ENCODE results near the gene PARP11. TPM values are rescaled to one million over a fixed set of nuclear protein-coding genes. Genes with fewer than 3 reads are reported as not detected.

The PARP11 gene
- total and polyA plus RNA-seq, 2 of the 8 experiments (the other 6 are each of a cell fraction or from before 2014, with no cell fraction given) = 4.2 to 13.3 TPM

DNA sequence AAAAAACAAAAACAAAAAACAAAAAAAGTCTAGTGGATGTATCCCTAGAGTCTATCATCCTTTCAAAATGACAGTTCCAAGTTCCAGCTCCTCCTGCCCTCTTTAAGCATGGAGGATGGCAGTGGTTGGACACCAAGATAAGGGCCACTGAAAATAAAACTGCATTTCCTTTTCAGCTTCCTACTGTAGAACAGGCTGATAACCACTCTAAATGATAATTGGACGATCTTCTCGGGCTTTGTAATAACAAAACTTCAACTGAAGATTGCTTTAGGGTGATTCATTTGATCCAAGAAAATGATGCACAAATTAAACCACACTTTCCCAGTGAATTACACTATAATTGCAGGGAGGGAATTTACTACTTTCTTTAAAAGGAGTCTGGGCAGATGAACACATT lies 78.1 kb downstream of the PARP11 start:
- H3K27me3 ChIP-seq (replicated peaks in 1 of 4; ENCODE audit: control insufficient read depth in 3 of 4, extremely low read depth in 1 of 4, insufficient read depth in 3 of 4, low read length in 3 of 4) = no peaks in the 10 kb centered on the region
- no peak overlapping the region for H3K14ac ChIP-seq (ENCODE audit: insufficient read length)
- H4K5ac ChIP-seq (ENCODE audit: insufficient read length, low read depth, low read length) = no peak overlapping the region
- FAIRE-seq (no peak), DNase-seq (ENCODE audit: low read depth in 1 of 2, low spot score in 2 of 2) (no peak)
- no peak overlapping the region for H3K23ac ChIP-seq (ENCODE audit: insufficient read length)
- no peak overlapping the region for H3K4me2 ChIP-seq (ENCODE audit: insufficient read depth in 1 of 2, low read depth in 2 of 2, low read length in 2 of 2)
- H3K4me3 ChIP-seq (ENCODE audit: extremely low read depth in 1 of 4, insufficient read depth in 2 of 4, low read depth in 3 of 4, low read length in 4 of 4) = no peak overlapping the region
- no peak overlapping the region for H3K18ac ChIP-seq (ENCODE audit: extremely low read depth, low read length)
- 95% methylated on average over 2 of the region's 2 CpGs; no CpG with 5 or more reads in 1 of the 2 experiments for WGBS, 2 experiments (ENCODE audit: extremely low coverage in 1 of 2, insufficient coverage in 1 of 2, insufficient read length in 1 of 2, insufficient replicate concordance in 2 of 2, low coverage in 1 of 2, low lambda C conversion rate in 2 of 2, missing lambda C conversion rate in 1 of 2)
- CTCF ChIA-PET (ENCODE audit: partially characterized antibody) = interaction anchor here (0.5 to 2.0 kb wide), 10 partner anchors 9 to 662 kb away, joined by 3 to 10 read pairs (median 4); no protein-coding TSS in a partner anchor
- H2BK5ac ChIP-seq (ENCODE audit: low read depth, low read length) = no peak overlapping the region
- no peak overlapping the region for H4K91ac ChIP-seq (replicated peaks; ENCODE audit: insufficient read length, low read length)
- TF ChIP-seq CTBP2 (IDR thresholded peaks at IDR 0.05; ENCODE audit: borderline replicate concordance, insufficient read depth, insufficient read length, low read length) = no peak
- no peak for TF ChIP-seq SIN3A (conservative IDR thresholded peaks at IDR 0.05 in 1 of 2, IDR thresholded peaks at IDR 0.05 in 1 of 2; ENCODE audit: low read depth in 1 of 2, low read length in 2 of 2)
- no peak for TF ChIP-seq CBX8 (IDR thresholded peaks at IDR 0.05; ENCODE audit: borderline replicate concordance, low read depth, low read length)
- TF ChIP-seq, protein P1, sequence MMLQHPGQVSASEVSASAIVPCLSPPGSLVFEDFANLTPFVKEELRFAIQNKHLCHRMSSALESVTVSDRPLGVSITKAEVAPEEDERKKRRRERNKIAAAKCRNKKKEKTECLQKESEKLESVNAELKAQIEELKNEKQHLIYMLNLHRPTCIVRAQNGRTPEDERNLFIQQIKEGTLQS (IDR thresholded peaks at IDR 0.05; ENCODE audit: insufficient read depth, low read depth, low read length) = no peak
- no peak for TF ChIP-seq MAX (IDR thresholded peaks at IDR 0.05)
- TF ChIP-seq CHD1 (IDR thresholded peaks at IDR 0.05; ENCODE audit: low read depth, low read length) = no peak
- TF ChIP-seq SIRT6 (IDR thresholded peaks at IDR 0.05; ENCODE audit: low read length) = no peak
- H3K23me2 ChIP-seq (ENCODE audit: low read depth, low read length) = no peaks in the 10 kb centered on the region
- POLR2A ChIA-PET (ENCODE audit: partially characterized antibody) = interaction anchor here (0.8 kb wide), 1 partner anchor 18 kb away, joined by 3 read pairs; no protein-coding TSS in a partner anchor
- no peak overlapping the region for H2BK20ac ChIP-seq (ENCODE audit: low read length)
- H3K79me2 ChIP-seq (ENCODE audit: control insufficient read depth in 1 of 2, insufficient read depth in 2 of 2, low read length in 2 of 2) = no peaks in the 10 kb centered on the region
- H3K56ac ChIP-seq (replicated peaks; ENCODE audit: insufficient read length, low read depth, low read length) = no peak overlapping the region
- H2AFZ ChIP-seq (ENCODE audit: low read length) = no peak overlapping the region
- H2AK5ac ChIP-seq (ENCODE audit: low read depth, low read length) = no peak overlapping the region
- no peaks in the 10 kb centered on the region for H4K20me1 ChIP-seq (replicated peaks in 1 of 2; ENCODE audit: control insufficient read depth in 1 of 2, insufficient read depth in 2 of 2, low read length in 2 of 2)
- peaks cover 0 to 3% of the 10 kb centered on the region in 2 experiments; a peak in 1 of 4 replicates for H3K9me3 ChIP-seq (ENCODE audit: insufficient read depth in 2 of 2, low read depth in 1 of 2, low read length in 1 of 2)
- no peak overlapping the region for H3K27ac ChIP-seq (ENCODE audit: low read depth, low read length)
- H4K8ac ChIP-seq (ENCODE audit: extremely low read depth, insufficient read depth, low read length) = no peak overlapping the region
- peaks cover 0 to 7% (median 2%) of the 10 kb centered on the region in 4 experiments; a peak in 2 of 7 replicates for H3K4me1 ChIP-seq (replicated peaks in 1 of 4; ENCODE audit: control insufficient read depth in 3 of 4, insufficient read depth in 4 of 4, low read length in 3 of 4)
- H2BK120ac ChIP-seq (replicated peaks; ENCODE audit: low read depth, low read length) = no peak overlapping the region
- H2BK15ac ChIP-seq (ENCODE audit: low read length) = no peak overlapping the region
- H3K79me1 ChIP-seq (ENCODE audit: low read depth, low read length) = no peaks in the 10 kb centered on the region
- H2BK12ac ChIP-seq (ENCODE audit: low read depth, low read length) = no peak overlapping the region
- H3K9ac ChIP-seq (replicated peaks in 1 of 4; ENCODE audit: extremely low read depth in 1 of 4, low read depth in 3 of 4, low read length in 3 of 4) = no peak overlapping the region
- no peaks in the 10 kb centered on the region; a peak in 2 of 8 replicates for H3K36me3 ChIP-seq (ENCODE audit: control insufficient read depth in 2 of 4, insufficient read depth in 4 of 4, low read length in 3 of 4)
- H3K4ac ChIP-seq (replicated peaks; ENCODE audit: insufficient read length, low read depth, low read length) = no peak overlapping the region
